HG02623 (cell line): ENCODE data around the gene ANKFY1.
A peak's percentile ranks its signal among the peaks of the same experiment; 100 is the strongest.
"Not testable (repeated sequence)": the region's sequence is repeated elsewhere in the genome, so short reads cannot be mapped to it uniquely, and the experiment has no call there.

Source experiments
- ATAC-seq: cut with Tn5 transposase; IDR thresholded peaks from one replicate; pipeline ENCODE4 v1.9.1; 2021; ENCODE audit warnings: moderate library complexity; ENCODE audit not compliant: unreplicated experiment

ANKFY1 gene

DNA sequence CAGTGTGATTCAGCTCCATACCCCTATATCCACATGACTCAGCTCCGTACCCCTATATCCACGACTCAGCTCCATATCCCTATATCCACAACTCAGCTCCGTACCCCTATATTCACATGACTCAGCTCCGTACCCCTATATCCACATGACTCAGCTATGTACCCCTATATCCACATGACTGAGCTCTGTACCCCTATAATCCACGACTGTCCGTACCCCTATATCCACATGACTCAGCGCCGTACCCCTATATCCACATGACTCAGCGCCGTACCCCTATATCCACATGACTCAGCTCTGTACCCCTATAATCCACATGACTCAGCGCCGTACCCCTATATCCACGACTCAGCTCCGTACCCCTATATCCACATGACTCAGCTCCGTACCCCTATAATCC is 104.0 kb downstream of the ANKFY1 start:
- no peak for ATAC-seq

- ATAC-seq: no peak
Observed at GRCh38 chr17:4157618-4158333, 106.0 kb downstream of the ANKFY1 start.

- no peak for ATAC-seq
Observed at GRCh38 chr17:4156750-4157381, 106.9 kb downstream of the ANKFY1 start.

DNA sequence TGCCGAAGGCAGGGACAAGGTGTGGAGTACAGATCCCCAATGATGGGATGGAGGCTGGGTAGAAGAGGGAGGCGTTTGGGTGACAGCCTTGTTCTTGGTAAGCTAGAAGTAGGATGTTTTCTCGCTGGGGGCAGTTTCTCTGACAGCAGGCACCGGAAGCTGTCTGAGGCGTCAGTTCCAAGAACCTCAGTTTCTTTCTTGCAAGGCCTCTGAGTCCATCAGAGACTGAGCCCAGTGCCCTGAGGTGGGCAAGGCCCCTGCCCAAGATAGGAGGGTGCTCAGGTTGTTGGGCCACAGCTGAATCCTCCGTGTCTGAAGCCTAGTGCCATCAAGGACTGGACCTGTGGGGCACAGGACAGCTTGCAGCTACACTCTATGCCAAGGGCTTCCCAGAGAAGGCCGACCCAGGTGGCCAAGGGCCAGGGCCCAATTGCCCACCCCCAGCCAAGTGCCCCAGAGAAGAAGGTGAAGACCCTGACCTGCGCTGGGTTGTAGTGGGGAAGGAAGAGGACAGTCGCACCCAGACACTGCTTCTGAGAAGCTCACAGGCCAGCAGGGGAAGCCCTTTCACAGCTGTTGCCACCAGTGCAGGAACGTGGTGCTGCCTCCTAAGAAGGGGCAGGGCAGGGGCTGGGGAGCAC is 107.7 kb downstream of the ANKFY1 start:
- no peak for ATAC-seq

- ATAC-seq: no peak
Observed at GRCh38 chr17:4154201-4154600, 109.6 kb downstream of the ANKFY1 start.

DNA sequence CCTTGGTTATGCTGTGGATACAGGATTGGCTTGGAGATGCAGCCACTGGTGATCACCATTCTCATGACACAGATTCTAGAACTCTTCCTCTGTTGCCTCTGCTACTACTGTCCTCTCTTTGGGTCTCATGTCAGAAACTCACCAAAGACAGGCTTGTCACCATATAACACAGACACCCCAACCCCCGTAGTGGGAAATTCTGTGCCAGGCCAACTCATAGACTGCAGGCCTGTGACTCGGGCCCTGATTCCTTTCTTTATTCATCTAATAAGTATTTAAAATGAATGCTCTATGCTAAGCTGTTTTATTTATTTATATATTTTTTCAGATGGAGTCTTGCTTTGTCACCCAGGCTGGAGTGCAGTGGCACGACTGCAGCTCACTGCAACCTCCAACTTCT is 111.3 kb downstream of the ANKFY1 start:
- ATAC-seq: no peak

DNA sequence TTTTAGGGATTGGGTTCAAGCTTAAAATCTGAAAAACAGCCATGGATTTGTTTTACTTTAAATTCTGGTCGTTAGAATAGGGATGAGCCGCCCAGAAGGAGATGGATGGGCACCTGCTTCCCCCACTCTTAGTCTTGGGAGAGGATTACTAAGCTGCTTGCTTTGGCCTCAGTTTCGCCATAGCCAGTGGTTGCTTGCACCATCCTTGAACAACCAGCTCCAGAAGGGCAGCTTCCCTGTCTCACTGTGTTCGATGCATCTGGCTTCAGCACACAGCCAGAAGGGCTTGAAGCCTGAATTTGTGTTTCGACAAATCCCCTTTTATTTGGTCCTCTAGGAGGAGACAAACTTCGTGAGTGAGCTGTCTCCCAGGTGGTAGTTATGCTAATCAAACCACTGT is 113.7 kb downstream of the ANKFY1 start:
- ATAC-seq: no peak

DNA sequence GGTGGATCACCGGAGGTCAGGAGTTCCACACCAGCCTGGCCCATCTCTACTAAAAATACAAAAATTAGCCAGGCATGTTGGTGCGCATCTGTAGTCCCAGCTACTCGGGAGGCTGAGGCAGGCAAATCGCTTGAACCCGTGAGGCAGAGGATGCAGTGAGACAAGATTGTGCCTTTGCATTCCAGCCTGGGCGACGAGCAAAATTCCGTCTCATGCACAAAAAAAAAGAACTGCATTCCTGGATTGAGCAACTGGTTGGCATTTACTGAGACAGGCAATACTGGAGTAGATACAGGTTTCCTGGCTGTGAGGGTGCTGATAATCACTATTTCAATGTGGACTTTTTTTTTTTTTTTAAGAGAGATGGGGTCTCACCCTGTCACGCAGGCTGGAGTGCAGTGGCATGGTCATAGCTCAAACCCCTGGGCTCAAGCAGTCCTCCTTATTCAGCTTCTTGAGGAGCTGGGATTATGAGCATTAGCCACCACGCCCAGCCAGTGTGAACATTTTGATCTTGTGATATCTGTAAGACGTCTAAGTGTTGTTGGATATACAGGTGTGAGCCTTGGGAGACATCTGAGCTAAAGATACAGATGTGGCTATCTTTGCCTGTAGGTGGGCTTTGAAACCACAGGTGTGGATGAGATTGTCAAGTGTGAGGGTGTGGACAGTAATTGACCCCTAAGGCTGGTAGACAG is 115.0 kb downstream of the ANKFY1 start:
- ATAC-seq: no peak

DNA sequence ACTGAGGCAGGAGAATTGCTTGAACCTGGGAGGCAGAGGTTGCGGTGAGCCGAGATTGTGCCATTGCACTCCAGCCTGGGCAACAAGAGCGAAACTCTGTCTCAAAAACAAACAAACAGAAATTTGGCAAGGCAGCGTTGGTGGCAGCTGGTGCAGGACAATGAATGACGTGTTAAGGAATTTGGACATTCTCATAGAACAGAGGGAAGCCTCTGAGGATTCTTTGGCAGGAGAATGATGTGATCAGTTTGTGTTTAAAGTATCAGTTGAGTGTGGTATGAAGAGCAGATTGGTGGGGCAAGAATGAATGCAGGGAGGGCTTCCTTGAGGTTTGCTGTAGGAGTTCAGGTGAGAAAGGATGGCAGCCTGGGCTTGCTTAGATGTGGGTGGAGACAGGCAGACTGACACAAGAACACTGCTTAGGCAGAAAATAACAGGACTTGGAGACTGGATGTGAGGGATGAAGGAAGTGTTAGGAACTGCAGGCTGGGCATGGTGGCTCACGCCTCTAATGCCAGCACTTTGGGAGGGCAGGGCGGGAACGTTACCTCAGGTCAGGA is 115.9 kb downstream of the ANKFY1 start:
- no peak for ATAC-seq

DNA sequence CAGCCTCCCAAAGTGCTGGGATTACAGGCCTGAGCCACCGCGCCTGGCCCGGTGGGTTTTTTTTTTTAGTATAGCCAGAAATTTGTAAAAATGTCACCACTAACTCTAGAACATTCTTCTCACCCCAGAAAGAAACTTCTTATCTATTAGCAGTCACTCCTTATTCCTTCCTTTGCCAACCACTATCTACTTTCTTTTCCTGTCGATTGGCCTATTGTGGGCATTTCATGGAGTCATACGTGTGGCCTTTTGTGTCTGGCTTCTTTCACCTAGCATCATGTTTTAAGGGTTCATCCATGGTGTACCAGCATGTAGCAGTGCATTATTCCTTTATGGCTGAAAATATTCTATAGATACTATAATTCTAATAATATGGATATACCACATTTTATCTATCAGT is 117.1 kb downstream of the ANKFY1 start:
- no peak for ATAC-seq

GRCh38 chr17:4144422-4144747 is 119.4 kb downstream of the ANKFY1 start:
- ATAC-seq: no peak

GRCh38 chr17:4143563-4144421 is 120.0 kb downstream of the ANKFY1 start:
- peak; percentile 47 for ATAC-seq

DNA sequence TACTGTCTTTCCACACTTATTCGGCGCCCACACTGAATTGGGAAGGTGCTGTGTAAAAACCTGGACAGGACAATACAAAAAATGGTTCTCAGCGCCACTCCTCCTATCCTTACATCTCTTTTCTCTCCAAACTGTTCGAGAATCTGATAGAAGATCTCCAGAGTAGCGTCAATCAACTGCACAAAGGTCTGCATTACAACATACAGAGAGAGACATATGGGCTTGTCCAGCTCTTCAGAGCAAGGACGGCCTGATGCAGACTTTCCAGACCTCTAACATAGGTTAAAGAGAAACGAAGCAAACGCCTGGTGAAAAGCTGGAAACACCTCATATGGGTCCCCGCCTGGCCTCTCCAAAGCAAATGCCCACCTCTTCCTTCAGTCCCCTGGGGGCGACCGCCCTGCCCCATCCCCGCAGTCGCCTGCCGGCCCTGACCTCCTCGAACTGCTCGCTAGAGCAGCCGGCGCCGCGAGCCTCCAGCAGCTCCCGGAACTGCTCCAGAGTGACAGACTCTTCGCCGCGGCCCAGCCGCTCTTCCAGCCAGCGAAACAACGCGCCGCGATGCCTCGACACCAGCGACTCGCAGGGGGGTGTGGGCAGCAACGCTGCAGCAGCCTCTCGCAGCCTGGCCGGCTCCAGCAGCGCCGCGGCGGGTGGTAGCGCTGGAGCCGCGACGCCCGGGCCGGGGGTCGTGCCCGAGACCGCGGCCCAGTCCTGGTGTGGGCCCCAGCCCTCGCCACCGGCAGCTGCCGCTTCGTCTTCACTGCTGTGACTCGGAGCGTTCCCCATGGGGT is 121.5 kb downstream of the ANKFY1 start:
- ATAC-seq: peak; percentile 15

DNA sequence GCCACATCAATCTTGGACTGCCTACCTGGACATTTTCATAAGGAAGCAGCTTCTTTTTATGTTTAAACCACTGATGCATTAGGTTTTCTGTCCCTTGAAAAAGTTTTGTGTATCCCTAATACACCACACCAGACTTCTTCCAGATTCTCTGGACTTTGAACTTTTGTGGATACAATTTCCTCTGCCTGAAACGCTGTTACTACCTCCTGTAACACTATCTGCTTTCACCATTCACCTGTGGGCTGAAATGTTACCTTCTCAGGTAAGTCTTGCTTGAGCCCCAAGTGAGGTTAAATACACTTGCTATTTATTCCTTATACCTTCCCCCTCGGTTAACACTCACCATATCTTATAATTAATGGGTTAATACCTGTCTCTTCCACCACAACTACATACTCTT is 123.7 kb downstream of the ANKFY1 start:
- ATAC-seq: no peak

GRCh38 chr17:4138906-4139526 is 124.8 kb downstream of the ANKFY1 start:
- ATAC-seq: not testable (repeated sequence)

DNA sequence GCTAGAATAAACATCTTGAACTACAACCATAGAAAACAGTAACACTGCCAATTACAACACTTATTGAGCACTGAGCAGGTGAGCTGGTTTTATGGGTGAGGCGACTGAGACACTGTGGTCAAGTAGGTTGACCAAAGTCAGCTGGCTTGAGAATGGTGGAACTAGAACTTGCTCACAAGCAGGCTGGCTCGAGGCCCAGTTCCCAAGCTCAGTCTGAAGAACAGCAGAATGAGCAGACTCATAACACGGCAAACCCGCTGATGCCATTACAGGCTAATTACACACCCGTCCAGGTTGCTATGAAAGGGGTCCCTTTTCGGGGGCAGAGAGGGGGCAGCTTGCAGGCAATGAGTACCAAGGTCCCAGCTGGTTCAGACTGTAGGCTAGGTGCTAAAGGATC is 127.4 kb downstream of the ANKFY1 start:
- no peak for ATAC-seq

- no peak for ATAC-seq
Observed at GRCh38 chr17:4135489-4135888, 128.3 kb downstream of the ANKFY1 start.

GRCh38 chr17:4134721-4135120 is 129.1 kb downstream of the ANKFY1 start:
- ATAC-seq: no peak

DNA sequence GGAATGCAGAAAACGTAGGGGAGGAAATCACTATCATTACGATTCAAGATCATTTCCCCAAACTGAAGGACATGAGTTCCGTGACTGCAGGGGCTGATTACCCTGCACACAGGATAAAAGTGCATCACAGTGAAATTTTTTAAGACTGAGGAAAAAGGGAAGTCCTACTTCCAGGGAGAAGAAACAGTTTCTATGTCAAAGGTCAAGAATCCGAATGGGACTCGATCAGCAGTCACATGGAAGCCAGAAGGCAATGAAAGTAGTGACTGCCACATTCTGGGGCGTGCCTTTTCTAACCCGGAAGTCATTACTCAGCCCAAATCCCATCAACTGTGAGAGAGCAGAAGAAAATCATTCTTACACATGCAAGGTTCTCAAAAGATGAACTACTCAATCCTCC is 133.1 kb downstream of the ANKFY1 start:
- ATAC-seq: no peak
